Limb (tissue), 2 donors: ENCODE results near the gene SLIRP.
A peak's percentile ranks its signal among the peaks of the same experiment; 100 is the strongest.
"Not testable (repeated sequence)": the region's sequence is repeated elsewhere in the genome, so short reads cannot be mapped to it uniquely, and the experiment has no call there.

Source experiments
- DNase-seq, 2 donors: peaks; one replicate each; pipeline ENCODE4 v3.0.0-alpha.2; 2016; ENCODE audit errors: extremely low spot score in 2 of 2

SLIRP gene

DNA sequence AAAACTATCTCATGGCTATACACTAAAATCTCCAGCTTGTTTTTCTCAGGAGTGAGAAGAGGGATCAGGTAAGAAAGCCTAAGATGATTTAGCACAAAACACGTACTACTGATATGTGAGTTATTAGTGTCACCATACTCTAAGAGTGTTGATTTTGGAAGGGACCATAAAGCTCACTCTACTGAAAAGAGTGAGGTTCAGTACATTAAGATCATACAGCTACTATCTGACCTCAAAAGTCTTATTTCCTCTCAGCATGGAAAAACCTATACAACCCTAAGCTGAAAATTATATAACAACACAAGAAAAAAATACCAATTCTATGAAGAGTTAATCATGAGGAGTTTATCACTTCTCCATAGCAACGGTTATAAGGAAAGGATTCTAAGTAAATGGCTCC is 33.5 kb downstream of the SLIRP start:
- DNase-seq: no peak

GRCh38 chr14:77746064-77746702 is 38.3 kb downstream of the SLIRP start:
- DNase-seq: no peak

GRCh38 chr14:77747425-77747824 is 39.5 kb downstream of the SLIRP start:
- not testable (repeated sequence) for DNase-seq

DNA sequence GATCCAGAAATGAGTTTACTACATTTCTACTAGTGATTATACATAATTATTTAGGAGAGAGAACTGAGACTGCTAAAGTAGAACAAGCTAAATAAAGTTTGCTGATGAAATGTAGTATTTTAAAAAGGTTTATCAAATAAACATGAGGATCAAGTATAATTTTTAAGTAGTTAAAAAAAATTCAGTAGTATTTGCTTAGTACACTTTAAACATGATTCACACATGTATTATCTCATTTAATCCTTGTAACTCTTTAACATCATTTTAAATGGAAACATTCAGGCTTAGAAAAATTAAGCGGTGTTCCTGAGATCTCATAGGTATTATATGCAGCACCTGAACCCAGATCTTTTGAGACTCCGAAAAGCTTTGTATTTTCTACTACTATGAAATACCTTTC is 44.4 kb downstream of the SLIRP start:
- DNase-seq: no peak

- no peak for DNase-seq
Measured at GRCh38 chr14:77752799-77753516, 45.1 kb downstream of the SLIRP start.

GRCh38 chr14:77760381-77761204 is 52.7 kb downstream of the SLIRP start, which contains the start of gene SNW1:
TSS of gene SNW1 (minus strand) at chr14:77761156. CDS start at chr14:77761127, 29 bp downstream.
- DNase-seq: peak; percentile 91 to 96

DNA sequence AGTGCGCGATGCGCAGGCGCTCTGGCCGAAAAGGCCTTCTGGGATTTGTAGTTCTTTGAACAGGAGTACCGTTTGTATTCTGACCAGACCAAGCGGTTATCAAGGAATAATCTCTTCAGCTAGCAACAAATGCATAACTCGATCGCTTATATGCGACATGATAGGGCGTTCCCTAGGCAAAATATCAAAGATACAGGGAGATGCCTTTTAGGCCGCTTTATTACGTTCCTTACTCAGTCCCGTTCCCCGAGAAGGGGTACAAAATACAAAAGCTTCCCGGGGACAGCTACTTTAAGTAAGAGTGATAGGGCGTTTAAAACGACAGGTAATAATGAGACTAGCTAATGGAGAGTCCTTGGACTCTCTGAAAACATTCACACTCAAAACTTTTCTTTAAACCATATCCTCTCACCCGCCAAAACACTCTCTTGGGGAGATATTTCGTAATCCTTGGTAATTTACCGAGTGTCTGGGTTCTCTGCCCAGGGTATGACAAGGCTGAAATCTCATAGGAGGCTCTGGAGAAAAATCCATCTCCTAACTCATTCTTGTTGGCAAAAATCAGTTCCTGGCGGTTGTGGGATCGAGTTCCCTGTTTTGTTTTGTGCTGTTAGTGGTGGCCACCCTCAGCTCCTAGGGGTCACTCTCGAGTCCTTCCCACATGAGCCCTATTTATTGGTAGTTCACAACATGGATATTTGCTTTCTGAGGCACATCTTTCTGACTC is 53.5 kb downstream of the SLIRP start:
- DNase-seq: peak; percentile 4 to 27

DNA sequence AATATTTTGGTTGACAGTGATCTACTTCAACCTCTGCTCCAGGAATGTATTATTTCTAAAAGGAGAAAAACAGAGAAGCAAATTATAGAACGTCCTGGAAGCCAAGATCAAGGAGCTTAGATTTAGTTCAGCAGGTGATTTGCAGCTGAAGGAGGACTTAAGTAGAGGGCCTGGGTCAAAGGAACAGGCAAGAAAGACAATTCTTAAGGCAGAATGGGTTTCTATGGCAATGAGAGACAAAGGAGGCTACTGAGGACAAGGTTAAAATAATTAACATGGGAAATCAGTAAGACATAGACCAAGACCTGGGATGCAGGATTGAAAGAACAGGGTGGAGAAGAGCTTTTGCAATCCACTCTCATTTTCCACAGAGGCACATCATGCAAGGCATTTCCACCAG is 55.4 kb downstream of the SLIRP start:
- no peak for DNase-seq

GRCh38 chr14:77763978-77764377 is 56.1 kb downstream of the SLIRP start:
- DNase-seq: no peak
